Cardiac fibroblast (primary cell): ENCODE measurements around the gene RIT2.

Source experiments
- DNase-seq, 2 donors: peaks; one replicate each; pipeline versions ENCODE4 v3.0.0 to v3.0.0-alpha.2; 2010; ENCODE audit warnings: low read depth in 2 of 2
- H3K4me3 ChIP-seq, 2 donors: replicated peaks in 1 of 2; 1 replicate in 1 of 2; 2 replicates in 1 of 2; pipeline ENCODE4 v1.5.1; 2011; ENCODE audit warnings: low read depth in 2 of 2, low read length in 2 of 2, mild to moderate bottlenecking in 2 of 2, moderate library complexity in 1 of 2
- CTCF ChIP-seq: IDR thresholded peaks from one replicate; pipeline ENCODE4 v1.5.1; 2011; ENCODE audit warnings: low read depth, mild to moderate bottlenecking, low read length, inconsistent platforms

Gene RIT2

GRCh38 chr18:42828881-42829280 lies 286.6 kb downstream of the RIT2 start:
- no peak for DNase-seq
- H3K4me3 ChIP-seq = no peak overlapping the region
- TF ChIP-seq CTCF = no peak

- H3K4me3 ChIP-seq = no peak overlapping the region
- DNase-seq = no peak
- TF ChIP-seq CTCF = no peak
Measured at GRCh38 chr18:42824178-42824577, 291.3 kb downstream of the RIT2 start.

- TF ChIP-seq CTCF = no peak
- no peak for DNase-seq
- no peak overlapping the region for H3K4me3 ChIP-seq
Measured at GRCh38 chr18:42822711-42823110, 292.8 kb downstream of the RIT2 start.

GRCh38 chr18:42821492-42821891 lies 294.0 kb downstream of the RIT2 start:
- DNase-seq = no peak
- TF ChIP-seq CTCF = no peak
- no peak overlapping the region for H3K4me3 ChIP-seq

GRCh38 chr18:42814618-42815017 lies 300.9 kb downstream of the RIT2 start:
- H3K4me3 ChIP-seq = no peak overlapping the region
- no peak for TF ChIP-seq CTCF
- no peak for DNase-seq

GRCh38 chr18:42814184-42814583 lies 301.3 kb downstream of the RIT2 start:
- no peak overlapping the region for H3K4me3 ChIP-seq
- DNase-seq = no peak
- TF ChIP-seq CTCF = no peak

- DNase-seq = peak in 1 of 2 donors; percentile 23
Measured at GRCh38 chr18:42813570-42813969, 301.9 kb downstream of the RIT2 start.

More at GRCh38 chr18:42813570-42813969, 301.9 kb downstream of the RIT2 start:
- H3K4me3 ChIP-seq = no peak overlapping the region
- TF ChIP-seq CTCF = no peak
